Stimulated activated CD4-positive, alpha-beta T cell treated with anti-CD3 and anti-CD28 coated beads, Interleukin-12 subunit alpha, Interleukin-12 subunit beta, amount 100 ng/mL, for 4 hours (primary cell): ENCODE measurements around the gene ZNF443.
"Not testable (repeated sequence)": the region's sequence is repeated elsewhere in the genome, so short reads cannot be mapped to it uniquely, and the experiment has no call there.

Experiments used
- DNase-seq: peaks from one replicate; pipeline ENCODE4 v3.0.0-alpha.2; 2020

Gene ZNF443

DNA sequence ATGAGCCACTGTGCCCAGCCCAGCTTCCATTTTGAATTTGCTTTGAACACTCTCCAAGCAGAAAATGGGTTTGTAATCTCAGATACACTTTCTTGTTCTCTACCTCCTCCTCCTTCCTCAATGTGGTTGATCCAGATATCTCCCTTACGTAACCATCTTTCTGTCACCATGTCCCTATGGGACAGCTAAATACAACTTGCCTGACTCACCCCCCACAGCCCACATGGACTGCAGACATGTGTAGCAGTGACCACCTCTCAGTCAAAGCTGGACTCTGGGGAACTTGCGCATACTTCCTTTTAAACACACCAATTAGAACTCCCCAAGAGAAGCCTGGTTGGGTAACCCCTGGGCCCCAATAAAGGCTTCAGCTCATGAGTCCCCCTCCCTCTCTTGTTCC lies 28.9 kb downstream of the ZNF443 start:
- no peak for DNase-seq

DNA sequence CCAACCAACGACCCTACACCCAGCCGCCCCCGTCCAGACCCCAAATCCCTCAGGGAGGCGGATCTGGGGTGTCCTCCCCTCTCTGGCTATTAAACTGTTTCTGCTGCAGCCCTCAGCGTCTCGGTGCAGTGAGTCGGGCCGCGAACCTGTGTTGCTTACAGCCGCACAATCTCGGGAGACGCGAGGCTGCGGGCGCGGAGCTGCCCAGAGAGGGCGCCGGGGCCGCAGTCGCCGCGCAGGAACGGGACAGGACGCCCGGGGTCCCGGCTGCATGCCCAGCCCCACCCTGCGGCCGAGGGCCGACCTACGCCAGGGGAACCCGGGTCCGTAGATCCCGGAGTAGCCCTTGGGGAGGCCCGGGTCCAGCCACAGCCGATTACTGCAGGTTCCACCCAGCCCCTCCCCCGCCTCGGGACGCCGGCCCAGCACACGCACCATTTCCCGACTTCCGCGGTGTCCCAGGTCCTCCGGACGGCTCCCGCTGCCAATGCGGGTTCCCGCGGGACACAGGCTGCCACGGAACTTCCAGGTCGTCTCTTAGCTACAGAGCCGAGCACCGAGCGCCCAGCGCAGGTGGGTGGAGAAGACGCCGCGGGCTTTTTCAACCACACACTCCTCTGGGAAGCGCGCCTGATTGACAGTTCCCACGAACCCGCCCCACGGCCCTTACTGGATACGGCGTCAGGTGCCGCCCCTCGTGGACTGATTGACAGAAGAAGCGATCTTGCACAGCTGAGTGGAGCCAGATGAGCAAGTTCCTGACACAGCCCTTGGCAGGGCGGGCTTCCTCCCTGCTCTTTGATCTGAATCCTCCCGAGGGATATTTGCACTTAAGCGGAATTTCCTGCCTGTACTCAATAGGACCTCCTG lies 40.0 kb downstream of the ZNF443 start, which contains the start of gene ZNF799:
ZNF799 (minus strand) TSS at position 639 of the 870 bp plus-strand sequence; CDS start at position 438, 201 bp downstream.
- peak; percentile 81 for DNase-seq

- DNase-seq: peak; percentile 7
These were observed 40.8 kb downstream of the ZNF443 start for GRCh38 chr19:12399901-12400632.

GRCh38 chr19:12391148-12391547 lies 49.7 kb downstream of the ZNF443 start:
- not testable (repeated sequence) for DNase-seq

DNA sequence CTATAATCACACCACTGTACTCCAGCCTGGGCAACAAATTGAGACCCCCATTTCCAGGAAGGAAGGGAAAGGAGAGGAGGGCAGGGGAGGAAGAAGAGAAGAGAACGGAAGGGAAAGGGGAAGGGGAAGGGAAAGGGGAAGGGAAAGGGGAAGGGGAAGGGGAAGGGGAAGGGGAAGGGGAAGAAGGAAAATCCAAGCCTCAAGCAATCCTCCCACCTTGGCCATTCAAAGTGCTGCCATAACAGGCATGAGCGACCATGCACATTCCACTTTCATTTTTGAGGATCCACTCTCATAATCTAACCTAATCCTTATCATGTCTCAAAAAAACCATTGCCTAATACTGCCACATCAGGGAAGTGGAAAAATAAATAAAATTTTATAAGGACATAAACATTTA lies 54.5 kb downstream of the ZNF443 start:
- DNase-seq: not testable (repeated sequence)

- DNase-seq: no peak
These were observed 60.4 kb downstream of the ZNF443 start for GRCh38 chr19:12380444-12380737.

DNA sequence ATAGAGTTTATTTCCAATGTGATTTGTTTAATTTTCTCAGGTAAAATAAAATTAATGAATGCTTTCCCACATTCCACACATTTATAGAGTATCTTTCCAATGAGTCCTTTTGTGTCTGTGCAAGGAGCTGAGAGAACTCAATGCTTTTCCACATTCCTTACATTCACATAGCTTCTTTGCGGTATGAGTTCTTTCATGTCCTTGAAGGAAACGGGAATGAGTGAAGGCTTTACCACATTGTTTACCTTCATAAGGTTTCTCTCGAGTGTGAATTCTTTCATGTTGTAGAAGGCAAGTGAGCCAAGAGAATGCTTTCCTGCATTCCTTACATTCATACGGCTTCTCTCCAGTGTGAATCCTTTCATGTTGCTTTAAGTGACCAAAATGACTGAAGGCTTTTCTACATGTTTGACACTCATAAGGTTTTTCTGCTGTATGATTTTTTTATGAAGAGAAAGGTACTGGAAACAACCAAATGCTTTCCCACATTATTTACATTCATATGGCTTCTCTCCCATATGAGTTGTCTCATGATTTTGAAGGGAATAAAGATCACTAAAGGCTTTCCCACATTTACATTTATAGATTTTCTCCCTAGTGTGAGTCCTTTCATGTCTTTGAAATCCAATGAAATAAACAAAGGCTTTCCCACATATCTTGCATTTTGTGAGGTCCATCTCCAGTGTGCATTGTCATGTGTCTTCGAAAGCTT lies 60.9 kb downstream of the ZNF443 start:
- no peak for DNase-seq
